Measurements from ENCODE around the gene COL5A1.

Gene COL5A1

DNA sequence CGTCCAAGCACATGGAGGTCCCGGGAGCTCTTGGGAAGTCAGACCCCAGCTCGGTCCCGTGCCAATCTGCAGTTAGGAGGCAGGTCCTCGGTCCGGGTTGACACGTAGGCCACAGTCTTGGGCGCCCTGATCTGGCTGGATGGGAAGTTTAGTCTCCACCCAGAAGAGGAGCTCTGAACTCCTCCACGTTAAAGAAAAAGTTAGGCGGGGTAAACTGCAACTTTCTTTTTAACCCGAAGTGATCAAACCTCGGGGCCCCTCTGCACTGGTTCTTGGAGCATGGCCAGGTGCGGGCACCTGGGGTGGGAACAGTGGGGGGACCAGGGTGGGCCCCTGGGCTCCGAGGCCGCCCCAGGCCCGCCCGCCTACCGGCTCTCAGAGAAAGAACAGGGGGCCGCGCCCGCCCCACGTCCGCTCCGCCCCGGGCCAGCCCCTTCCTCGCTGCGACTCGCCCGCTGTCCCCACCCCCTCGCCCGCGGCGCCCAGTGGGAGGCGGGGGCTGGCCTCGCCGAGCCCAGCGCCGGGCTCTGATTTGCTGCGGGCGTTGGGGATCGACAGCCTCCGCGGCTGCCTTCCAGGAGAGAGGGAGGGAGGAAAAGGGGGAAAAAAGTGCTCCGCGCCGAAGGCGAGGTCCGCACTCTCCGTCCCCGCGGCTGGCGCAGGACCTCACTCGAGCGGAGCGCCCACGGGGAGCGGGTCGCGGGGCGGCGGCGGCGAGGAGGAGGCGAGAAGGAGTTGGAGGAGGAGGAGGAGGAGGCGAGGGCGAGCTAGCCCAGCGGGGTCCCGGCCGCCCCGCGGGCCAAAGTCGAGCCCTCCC, at the start of gene COL5A1:
TSS of gene COL5A1 (plus strand) at position 631 of the 817 bp plus-strand sequence. CDS start 385 bp downstream, outside the sequence.
- peak; percentile 95 for DNase-seq (ENCODE audit: low spot score)

DNA sequence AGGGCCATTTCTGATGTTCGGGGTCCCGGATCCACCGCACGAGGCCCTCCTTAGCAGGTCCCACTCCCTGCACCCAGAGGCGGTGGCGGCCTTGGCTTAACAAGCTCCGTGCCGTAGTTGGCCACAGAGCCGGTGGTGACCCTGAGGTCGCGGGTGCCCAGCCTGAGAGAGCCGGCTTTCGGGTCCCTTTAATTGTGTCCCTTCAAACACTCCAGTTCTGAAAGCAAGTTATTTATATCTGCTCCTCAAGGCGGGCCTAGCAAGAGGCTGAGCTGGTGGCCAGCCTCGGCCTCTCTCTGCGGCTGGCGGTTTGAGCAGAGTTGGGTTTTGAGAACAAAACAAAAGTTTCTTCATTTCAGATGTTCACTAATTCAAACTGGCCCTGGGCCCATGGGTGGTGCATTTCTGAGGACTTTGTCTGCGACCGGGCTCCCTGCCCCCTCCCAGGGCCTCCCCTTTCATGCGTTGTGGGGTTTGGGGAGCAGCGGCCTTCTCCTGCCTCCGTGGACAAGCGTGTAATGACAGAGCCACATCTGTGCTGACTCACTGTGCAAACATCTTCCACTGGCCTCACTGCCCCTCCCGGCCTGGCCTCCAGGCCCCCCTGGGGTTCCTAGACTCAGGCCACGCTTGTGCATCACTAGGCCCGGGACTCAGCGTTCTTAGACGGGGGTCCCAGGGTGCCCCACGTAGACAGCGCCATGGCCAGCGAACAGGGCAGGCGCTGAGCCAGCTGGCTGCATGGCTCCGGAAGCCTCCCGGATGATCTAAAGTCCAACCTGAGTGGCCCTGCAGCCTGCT, 49.4 kb upstream of the COL5A1 start:
- DNase-seq (ENCODE audit: low spot score) = peak; percentile 96

DNA sequence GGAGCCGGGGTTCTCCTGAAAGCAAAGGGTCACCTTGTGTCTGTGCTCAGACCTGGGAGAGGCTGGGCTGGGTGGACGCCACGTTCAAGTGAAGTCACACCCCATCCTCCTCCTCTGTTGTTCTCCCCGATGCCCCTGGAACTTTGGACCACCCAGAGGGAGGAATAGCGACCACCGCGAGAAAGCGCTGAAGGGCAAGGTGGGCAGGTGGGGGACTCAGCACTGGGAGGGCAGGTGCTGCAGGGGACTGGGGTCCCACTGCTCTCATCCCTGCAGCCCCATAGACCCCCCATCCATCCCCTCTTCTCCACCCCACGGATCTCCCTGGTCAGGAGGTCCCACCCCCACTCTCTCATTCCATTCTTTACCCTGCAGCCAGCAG, 48.8 kb upstream of the COL5A1 start:
- DNase-seq (ENCODE audit: low spot score) = no peak

DNA sequence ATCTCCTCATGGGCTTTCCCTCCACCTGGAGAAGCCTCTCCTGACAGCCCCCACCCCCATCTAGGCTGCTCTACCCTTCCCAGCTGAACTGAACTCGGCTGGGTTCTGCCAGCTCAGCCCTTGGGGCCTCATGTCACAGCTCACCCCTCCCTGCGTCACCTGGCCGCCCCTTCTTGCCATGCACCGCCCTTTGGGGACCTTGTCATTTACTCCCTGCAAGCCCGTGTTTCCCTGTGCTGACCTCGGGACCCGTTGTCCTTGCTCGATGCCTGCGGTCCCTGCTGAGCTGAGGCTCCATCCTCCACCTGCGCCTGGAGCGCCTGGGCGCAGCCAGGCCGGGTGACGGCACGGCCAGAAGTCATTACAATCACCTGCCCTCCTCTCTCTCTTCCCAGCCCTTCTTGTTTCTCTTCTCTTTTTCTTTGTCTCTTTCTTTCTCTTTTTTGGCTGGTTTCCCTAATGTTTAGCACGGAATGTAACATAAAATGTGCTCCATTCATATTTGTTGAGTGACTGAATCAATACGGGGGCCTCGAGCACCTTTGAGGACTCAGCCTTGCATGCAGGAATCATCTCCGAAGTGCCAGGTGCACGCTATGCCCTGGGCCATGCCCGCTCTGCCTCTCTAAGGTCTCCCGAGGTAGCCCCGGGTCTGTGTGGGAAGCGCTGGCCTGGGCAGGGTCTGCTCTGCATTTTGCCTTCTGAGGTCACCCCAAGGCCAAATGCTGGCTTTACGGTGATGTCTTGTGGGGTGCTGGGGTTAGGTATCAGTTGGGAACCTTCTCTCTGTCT, 48.1 kb upstream of the COL5A1 start:
- no peak for DNase-seq (ENCODE audit: low spot score)

DNA sequence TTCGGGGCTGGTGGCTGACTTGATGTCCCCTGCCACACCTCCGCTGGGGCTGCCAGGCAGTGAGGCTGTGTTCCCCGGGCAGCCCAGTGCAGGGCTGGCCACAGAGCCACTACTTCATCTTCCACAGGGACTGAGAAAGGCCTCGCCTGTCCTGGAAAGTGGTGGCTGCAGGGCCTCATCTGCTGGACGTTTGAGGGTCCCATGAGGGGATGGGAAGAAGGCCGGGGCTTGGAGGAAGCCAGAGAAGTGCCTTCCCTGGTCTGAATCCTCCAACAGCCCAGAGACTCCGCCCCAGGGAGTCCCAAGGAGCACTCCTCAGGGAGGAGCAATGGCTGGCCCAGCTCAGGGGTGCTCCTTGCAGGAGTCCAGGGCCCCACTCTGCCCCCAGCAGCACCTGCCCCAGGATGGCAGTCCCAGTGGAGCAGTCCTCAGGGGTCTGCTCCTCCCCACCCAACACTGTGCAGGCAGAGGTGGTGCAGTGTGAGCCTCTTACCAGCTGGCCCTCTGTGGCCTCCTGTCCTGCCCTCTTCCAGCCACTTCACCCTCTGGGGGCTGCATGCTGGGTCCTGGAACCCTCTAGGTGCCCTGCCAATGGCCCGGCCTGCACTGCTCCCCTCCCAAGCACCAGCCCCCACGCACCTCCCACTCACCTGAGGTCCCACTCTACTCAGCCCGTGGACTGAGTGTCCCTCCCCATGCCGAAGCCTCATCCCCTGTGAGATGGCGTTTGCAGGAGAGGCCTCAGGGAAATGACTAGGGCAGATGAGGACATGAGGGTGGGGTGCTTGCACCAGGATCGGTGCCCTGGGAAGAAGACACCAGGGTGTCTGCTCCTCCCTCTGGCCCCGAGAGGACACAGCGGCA, 47.3 kb upstream of the COL5A1 start:
- DNase-seq (ENCODE audit: low spot score) = no peak

DNA sequence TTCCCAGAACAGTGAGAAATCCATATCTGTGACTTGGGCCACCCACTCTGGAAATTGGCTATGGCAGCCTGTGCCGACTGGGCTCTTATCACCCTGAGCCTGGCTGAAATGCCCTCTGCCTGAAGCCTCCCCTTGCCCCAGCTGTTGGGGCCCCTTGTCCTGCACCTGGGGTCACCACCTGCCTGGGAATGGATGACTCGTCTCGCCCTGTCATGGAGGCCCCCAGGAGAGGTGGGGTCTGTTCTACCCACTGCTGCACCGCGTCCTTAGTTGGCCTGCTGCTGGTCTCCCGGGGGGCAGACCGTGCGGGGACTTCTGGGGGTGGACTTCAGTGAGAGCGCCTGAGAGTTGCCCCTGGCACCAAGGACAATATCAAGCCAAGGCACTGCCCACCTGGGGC, 46.6 kb upstream of the COL5A1 start:
- DNase-seq (ENCODE audit: low spot score) = no peak

DNA sequence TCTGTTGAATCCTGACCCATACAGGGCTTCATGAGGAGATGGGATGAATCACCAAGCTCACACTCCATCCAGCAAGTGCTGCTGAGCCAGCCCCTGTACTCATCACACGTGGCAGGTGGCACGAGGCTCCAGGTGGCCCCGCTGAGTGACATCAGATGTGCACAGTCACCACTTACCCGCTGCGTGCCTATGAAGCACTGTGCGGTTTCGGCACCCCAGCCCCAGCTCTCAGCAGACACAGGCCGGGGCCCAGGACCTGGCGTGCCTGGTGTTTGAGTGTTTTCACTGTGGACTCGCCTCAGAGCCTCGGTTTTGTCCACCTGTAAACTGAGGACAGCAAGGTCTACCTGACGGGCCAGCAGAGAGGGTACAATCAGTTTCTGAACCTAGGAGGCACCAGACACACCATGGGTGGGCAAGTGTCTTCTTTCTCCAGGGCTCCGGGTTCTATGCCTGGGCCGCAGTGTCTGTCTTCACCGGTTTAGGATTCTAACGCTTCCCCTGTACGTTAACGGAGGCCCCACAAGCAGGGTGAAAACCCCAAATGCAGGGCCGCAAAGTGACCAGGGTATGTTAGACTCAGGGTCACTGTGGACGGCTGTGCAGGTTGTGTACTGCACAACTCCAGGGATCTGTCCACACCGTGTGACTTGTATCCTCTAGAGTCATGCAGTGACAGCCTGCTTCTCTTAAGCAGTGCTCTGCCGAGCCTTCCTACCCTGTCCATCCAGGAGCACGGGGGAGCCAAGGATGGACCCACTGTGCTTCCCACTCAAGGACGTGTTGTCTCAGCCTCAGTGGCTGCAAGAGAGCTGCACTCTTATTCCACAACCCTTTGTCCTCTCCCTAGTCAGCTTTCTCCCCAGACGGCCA, 44.3 kb upstream of the COL5A1 start:
- DNase-seq (ENCODE audit: low spot score) = no peak

DNA sequence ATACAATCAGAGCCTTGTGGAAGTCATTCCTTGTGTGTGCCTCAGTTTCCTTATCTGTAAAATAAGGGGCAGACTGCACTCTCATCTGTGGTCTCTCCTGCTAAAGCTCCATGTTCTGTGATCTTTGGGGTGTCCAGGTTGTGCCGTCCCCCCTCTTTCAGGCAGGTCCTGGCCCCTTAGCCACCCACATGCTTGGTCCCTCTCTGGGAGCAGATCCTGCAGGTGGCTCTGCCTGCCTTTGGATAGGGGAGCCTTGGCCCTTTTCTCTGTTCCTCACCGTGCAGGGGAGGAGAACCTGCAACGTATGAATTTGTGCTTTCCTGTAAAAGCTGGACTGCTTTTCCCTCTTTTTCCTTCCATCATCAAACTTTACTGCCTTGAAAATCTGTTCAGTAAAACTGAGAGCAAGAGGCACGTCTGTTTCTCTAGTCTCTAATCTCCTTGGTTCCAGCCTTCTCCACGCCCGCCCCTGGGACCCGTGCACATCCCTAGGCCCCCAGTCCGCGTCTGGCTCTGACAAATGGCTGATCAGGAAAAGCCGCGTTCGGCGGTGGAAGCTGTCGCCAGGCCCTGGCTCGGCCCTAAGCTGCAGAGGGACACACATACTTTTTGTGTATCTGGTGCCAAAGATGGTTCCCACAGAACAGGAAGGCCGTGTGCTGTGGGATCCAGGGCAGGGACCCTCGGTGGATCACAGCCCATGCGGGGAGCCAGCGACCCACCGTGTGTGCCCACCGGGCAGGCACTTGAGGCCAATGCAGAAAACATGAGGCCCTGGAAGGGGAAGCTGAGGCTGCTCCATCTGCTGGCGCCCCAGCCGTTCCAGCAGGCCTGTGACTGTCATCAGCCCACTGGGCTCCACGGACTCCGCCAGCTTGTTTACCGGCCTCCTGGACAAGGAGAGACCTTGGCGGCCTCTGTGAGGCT, 43.4 kb upstream of the COL5A1 start:
- no peak for DNase-seq (ENCODE audit: low spot score)

DNA sequence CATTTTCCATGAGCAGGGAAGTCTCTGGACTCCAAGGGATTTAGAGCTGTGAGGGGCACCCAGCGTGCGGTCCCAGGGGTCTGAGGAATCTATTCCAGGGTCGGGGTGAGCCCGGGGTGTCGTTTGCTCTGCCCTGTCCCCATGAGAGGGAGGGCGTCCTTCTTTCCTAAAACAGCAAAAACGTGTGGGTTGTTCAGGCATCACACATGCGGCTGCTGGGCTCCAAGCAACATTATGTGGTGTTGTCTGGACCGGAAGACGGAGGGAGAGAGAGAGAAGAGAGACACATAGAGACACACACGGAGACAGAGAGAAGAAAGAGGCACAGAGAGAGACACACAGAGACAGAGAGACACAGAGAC, 42.7 kb upstream of the COL5A1 start:
- DNase-seq (ENCODE audit: low spot score) = no peak

DNA sequence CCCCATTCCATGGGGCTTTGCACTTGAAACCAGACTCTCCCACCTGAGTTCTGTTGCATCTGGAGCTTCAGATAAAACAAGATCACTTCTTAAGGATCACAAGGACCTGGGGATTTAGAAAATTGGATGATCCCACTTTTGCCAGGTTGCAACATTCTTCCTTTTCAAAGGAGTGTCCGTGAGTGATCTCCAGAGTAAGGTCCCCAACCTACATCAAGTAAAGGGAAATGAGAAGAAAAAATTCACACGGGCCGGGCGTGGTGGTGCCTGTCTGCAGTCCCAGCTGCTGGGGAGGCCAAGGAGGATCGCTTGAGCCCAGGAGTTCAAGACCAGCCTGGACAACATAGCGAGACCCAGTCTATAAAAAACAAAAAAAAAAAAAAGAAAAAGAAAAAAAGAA, 41.2 kb upstream of the COL5A1 start:
- no peak for DNase-seq (ENCODE audit: low spot score)

DNA sequence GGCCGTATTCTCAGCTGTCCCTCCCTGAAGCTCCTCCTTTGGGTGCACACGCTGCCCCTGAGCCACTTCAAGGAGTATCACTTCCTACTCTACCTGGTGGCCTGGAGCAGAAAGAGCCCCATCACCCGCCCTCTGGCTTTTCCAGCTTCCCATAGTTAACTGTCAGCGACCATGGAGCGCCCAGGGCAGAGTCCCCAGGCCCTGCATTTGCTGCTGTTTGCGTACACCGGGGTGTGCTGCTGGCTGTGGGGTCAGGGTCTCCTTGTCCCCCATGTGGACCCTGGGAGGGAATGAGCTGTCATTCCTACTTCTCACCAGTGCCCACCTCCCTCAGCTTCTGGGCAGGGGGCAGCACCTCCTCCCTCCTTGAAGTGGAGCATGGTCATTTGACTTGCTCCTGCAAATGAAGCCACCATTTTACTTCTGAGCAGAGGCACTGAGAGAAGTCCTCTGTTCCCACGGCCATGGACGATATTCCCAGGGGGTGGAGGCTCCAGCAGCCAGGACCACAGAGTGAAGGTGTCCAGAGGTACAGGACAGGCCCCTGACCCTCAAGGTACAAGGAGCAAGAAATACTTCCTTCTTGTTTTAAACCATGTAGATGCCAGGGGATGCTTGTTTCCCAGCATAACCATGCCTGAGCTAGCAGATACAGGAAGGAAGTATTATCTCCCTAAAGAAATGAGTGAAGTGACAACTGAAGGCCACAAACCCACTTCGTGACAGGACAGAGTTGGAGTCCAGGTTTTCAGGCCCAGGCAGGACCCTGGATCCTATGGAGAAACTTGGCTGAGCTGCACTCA, 40.6 kb upstream of the COL5A1 start:
- no peak for DNase-seq (ENCODE audit: low spot score)

DNA sequence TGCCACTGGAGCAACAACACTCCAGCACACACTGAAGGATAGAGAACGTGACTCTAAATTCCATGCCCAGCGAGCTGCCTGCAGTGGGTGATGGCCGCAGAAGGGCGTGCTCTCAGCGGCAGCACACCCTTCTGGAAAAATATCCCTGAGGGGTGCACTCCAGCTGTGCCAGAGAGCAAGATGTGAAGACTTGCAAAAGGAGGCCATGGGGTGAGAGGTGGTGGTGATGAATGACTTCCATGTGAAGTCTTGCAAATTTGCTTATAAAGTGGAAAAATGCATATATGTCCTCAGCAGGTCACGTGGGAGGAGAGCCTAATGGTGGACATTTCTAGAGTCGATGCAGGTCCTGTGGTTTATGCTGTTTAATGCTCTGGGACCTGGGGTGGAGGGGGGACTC, 39.8 kb upstream of the COL5A1 start:
- DNase-seq (ENCODE audit: low spot score) = no peak

DNA sequence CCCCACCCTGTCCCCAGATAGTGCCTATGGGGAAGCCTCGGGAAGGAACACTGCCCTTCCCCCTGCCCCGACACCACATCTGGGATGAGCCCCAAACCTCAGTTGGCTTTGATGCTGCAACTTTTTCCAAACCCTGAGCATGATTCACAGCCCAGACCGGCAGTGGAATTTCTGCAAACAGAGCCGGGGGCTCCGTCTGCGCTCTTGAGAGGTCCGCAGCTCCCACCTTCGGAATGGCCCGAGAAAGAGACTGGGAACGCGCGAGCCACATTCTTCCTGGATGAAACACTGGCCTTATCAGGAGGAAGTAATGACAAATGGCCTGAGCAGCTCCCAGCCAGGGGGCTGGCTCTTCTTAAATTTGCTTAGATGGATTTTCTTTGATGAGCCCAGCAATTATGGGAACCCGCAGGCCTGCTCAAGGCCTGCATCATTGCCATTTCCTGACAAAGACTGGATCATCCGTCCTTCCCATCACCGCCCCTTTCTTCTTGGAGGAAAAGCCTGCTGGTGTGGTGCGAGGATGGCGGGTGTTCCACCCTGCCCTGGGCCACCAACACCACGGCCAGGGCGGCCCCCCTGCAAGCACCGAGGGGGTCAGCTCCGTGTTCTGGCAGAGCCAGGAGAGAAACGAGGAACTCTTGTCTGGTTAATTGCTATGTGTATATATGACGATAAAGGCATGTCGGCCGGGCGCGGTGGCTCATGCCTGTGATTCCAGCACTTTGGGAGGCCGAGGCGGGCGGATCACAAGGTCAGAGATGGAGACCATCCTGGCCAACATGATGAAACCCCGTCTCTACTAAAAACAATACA, 38.8 kb upstream of the COL5A1 start:
- peak; percentile 94 for DNase-seq (ENCODE audit: low spot score)

DNA sequence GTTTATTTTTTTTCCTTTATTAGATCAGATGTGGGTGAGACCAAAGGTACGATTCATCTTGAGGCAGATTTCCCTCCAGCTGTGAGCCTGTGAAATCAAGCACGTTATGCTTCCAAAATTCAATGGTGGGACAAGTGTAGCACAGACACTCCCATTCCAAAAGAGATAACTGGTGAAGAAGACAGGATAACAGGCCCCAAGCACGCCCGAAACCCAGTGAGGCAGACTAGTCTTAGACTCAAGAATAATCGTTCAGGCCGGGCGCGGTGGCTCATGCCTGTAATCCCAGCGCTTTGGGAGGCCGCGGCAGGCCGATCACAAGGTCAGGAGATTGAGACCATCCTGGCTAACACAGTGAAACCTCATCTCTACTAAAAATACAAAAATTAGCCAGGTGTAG, 36.8 kb upstream of the COL5A1 start:
- DNase-seq (ENCODE audit: low spot score) = no peak

DNA sequence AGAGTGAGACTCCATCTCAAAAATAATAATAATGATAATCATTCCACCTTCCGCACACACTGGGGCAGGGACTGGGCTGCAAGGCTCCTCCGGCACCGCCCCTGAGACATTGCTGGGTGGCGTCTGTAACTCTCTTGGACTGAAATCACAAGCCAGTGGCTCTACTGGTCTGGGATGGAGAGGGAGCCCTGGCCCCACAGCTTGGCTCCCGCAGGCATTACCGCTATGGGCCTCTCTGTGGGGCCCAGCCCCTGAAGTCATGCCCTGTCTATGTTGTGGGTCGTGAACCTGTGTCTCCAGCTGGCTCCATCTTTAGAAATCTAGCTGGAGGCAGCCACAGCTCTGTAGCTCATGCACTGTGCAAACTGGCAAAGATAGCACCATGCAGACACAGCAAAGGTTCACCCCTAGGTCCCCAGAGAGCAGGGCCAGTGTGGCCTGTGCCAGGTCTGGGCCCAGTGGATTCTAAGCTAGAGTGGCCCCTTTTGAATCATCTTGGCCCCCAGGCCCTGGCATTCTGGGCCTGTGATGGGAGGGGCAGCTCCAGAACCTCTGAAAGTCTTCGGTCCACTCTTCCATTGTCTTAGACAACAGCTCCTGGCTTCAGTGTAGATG, 36.1 kb upstream of the COL5A1 start:
- DNase-seq (ENCODE audit: low spot score) = no peak

DNA sequence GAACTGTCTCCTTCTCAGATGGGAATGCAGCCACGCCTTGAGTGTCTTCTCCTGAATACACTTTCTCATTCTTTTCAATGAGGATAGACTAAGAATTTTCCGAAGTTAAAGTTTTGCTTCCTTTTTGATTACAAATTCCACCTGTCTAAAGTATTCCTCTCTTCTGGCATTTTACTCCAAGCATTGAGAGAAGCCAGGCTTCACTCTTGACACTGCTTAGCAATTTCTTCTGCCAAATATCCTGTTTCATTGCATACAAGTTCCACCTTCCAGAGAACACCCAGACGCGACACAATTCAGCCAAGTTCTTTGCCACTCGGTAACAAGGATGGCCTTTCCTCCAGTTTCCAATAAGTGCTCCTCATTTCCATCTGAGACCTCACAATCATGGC, 35.6 kb upstream of the COL5A1 start:
- no peak for DNase-seq (ENCODE audit: low spot score)

DNA sequence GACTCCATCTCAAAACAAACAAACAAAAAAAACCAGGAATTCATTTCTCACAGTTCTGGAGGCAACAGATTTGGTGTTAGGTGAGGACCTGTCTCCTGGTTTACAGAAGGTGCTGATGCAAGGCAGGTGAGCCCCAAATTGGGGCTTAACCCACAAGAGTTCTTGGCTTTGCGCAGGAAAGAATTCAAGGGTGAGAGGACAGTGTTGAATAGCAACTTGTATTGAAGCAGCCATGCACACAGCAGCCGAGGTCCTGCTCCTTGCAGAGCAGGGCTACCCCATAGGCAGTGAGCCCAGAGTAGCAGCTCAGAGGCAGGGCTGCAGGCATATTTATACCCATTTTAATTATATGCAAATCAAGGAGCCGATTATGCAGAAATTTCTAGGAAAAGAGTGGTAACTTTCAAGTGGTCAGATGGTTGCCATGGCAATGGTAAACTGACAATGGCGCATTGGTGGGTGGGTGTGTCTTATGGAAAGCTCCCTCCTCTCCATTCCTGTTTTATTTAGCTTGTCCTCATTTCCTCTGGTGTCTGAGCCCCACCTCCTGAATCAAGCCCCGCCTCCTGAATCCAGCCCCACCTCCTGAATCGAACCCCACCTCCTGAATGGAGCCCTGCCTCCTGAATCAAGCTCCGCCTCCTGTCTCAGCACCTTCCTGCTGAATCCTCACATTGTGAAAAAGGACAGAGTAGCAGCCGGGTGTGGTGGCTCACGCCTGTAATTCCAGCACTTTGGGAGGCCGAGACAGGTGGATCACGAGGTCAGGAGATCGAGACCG, 34.5 kb upstream of the COL5A1 start:
- no peak for DNase-seq (ENCODE audit: low spot score)

Measured in AG20443 (cell line).